Myocyte (in vitro differentiated cells): Measurements from ENCODE around the gene ZNF112. TPM values are rescaled to one million over a fixed set of nuclear protein-coding genes. Genes with fewer than 3 reads are reported as not detected.

Source experiments
- DNase-seq: peaks from one replicate; pipeline ENCODE4 v3.0.0-alpha.2; 2012; ENCODE audit warnings: low read depth
- total RNA-seq: library from RNA; depleted of rRNA; stranded (reverse); fragments of >200 nt; gene quantifications from 2 replicates; pipeline ENCODE4 v1.2.3, GENCODE V29; 2014

The ZNF112 gene
- total RNA-seq, 1 donor from 2014 or later = 8.0 TPM

GRCh38 chr19:44284968-44285367, 71.5 kb downstream of the ZNF112 start:
- DNase-seq = no peak

- no peak for DNase-seq
Observed at GRCh38 chr19:44282846-44283245, 73.6 kb downstream of the ZNF112 start.

- DNase-seq = no peak
Observed at GRCh38 chr19:44280916-44281315, 75.6 kb downstream of the ZNF112 start.

GRCh38 chr19:44278181-44278690, 78.2 kb downstream of the ZNF112 start:
- no peak for DNase-seq

- no peak for DNase-seq
Observed at GRCh38 chr19:44277331-44277730, 79.1 kb downstream of the ZNF112 start.

Other genes starting within 250 kb of the ZNF112 start
- gene ZNF225, start 243.3 kb downstream of the ZNF112 start, total RNA-seq = 4.9 and 5.7 TPM in 2 replicates
- 15.5 and 16.9 TPM in 2 replicates for gene ZNF234, start 215.1 kb downstream of the ZNF112 start, total RNA-seq
- 18.9 and 23.2 TPM in 2 replicates for gene ZNF226, start 191.6 kb downstream of the ZNF112 start, total RNA-seq
- gene ZNF227, start 144.1 kb downstream of the ZNF112 start, total RNA-seq = 15.9 and 19.1 TPM in 2 replicates
- 0.10 and 0.21 TPM in 2 replicates for gene ZNF233, start 96.8 kb downstream of the ZNF112 start, total RNA-seq
- gene ZNF235, start 51.7 kb downstream of the ZNF112 start, total RNA-seq = 4.8 and 6.3 TPM in 2 replicates
- gene ZNF285, start 44.9 kb upstream of the ZNF112 start, total RNA-seq = 2.6 and 4.6 TPM in 2 replicates
- gene ZNF229, start 91.8 kb upstream of the ZNF112 start, total RNA-seq = 6.2 and 6.8 TPM in 2 replicates
- 7.4 and 17.9 TPM in 2 replicates for gene ZNF180, start 143.8 kb upstream of the ZNF112 start, total RNA-seq
- not detected in 2 replicates for gene CEACAM20, start 173.0 kb upstream of the ZNF112 start, total RNA-seq